Thyroid gland (tissue), 4 donors: ENCODE measurements around the gene LHFPL6. TPM values are rescaled to one million over a fixed set of nuclear protein-coding genes. Genes with fewer than 3 reads are reported as not detected.

Source experiments
- DNase-seq, 2 donors: peaks; one replicate each; pipeline ENCODE4 v3.0.0-alpha.2; 2019
- H3K27ac ChIP-seq, 3 donors: fragments of 200-600 bp; sonication (generic); 1 replicate in 2 of 3; 2 replicates in 1 of 3; pipeline ENCODE4 v1.5.1; 2016 to 2019; ENCODE audit warnings: mild to moderate bottlenecking in 1 of 3, moderate library complexity in 1 of 3
- H3K27me3 ChIP-seq: fragments of 200-600 bp; sonication (generic); one replicate; pipeline ENCODE4 v1.5.1; 2019
- H3K36me3 ChIP-seq, 2 donors: fragments of 200-600 bp; sonication (generic); one replicate each; pipeline ENCODE4 v1.5.1; 2016 to 2019
- H3K4me1 ChIP-seq, 2 donors: fragments of 200-600 bp; sonication (generic); one replicate each; pipeline ENCODE4 v1.5.1; 2017 to 2019
- H3K4me3 ChIP-seq, 3 donors: fragments of 200-600 bp; sonication (generic); replicated peaks in 1 of 3; 1 replicate in 2 of 3; 2 replicates in 1 of 3; pipeline ENCODE4 v1.5.1; 2016; ENCODE audit warnings: mild to moderate bottlenecking in 1 of 3
- H3K9me3 ChIP-seq: fragments of 200-600 bp; sonication (generic); one replicate; pipeline ENCODE4 v1.5.1; 2017
- CTCF ChIP-seq, 6 experiments: fragments of 200-600 bp in 3 of 6; fragments of 450-650 bp in 3 of 6; sonication (generic) in 3 of 6; IDR thresholded peaks; one replicate each; pipeline ENCODE4 v1.5.1; 2016 to 2019; ENCODE audit warnings: antibody characterized with exemption in 6 of 6, mild to moderate bottlenecking in 2 of 6, inconsistent platforms in 1 of 6, moderate library complexity in 1 of 6
- POLR2A ChIP-seq, 2 donors: fragments of 450-650 bp; IDR thresholded peaks; one replicate each; pipeline ENCODE4 v1.6.1; 2017; ENCODE audit warnings: antibody characterized with exemption in 2 of 2, mild to moderate bottlenecking in 2 of 2, moderate library complexity in 1 of 2
- WGBS, 2 donors: methylation state at CpG; one replicate each; pipeline ENCODE4 v1.1.5; 2017; 5-methylcytosine and 5-hydroxymethylcytosine counted together
- intact Hi-C: fragments of 100-400 bp; cut with DNase I; formaldehyde crosslinking; loops from one replicate; pipeline ENCODE4 v1.15.1; 2023
- total RNA-seq, 4 donors: library from RNA; depleted of rRNA; stranded (reverse); fragments of >200 nt; gene quantifications; one replicate each; pipeline ENCODE4 v1.2.3, GENCODE V29; 2016

Gene LHFPL6
- total RNA-seq, 4 donors from 2014 or later = 23.6 to 86.3 (median 42.0) TPM

- no peaks in the 10 kb centered on the region for H3K36me3 ChIP-seq
- TF ChIP-seq POLR2A (IDR thresholded peaks at IDR 0.05) (no peak), CTCF (IDR thresholded peaks at IDR 0.05) (no peak)
- no peaks in the 10 kb centered on the region for H3K4me1 ChIP-seq
- H3K27ac ChIP-seq = no peak overlapping the region
- no peaks in the 10 kb centered on the region for H3K27me3 ChIP-seq
- intact Hi-C loops = no loop called here
- DNase-seq = no peak
- 77 to 82% methylated on average over 7 of the region's 7 CpGs for WGBS, 2 donors
- H3K4me3 ChIP-seq = no peak overlapping the region
- H3K9me3 ChIP-seq = no peaks in the 10 kb centered on the region
Measured at GRCh38 chr13:39515224-39515714, 87.7 kb downstream of the LHFPL6 start.

GRCh38 chr13:39512687-39513086 is 90.3 kb downstream of the LHFPL6 start:
- intact Hi-C loops = no loop called here
- H3K27me3 ChIP-seq = no peaks in the 10 kb centered on the region
- TF ChIP-seq POLR2A (IDR thresholded peaks at IDR 0.05) (no peak), CTCF (IDR thresholded peaks at IDR 0.05) (no peak)
- H3K36me3 ChIP-seq = no peaks in the 10 kb centered on the region
- no peaks in the 10 kb centered on the region for H3K9me3 ChIP-seq
- 74 to 75% methylated on average over 6 of the region's 6 CpGs for WGBS, 2 donors
- no peaks in the 10 kb centered on the region for H3K4me1 ChIP-seq
- no peak overlapping the region for H3K4me3 ChIP-seq
- no peak for DNase-seq
- no peak overlapping the region for H3K27ac ChIP-seq

- no peak overlapping the region for H3K4me3 ChIP-seq
- 76 to 83% methylated on average over 1 of the region's 1 CpG for WGBS, 2 donors
- H3K4me1 ChIP-seq = no peaks in the 10 kb centered on the region
- no peaks in the 10 kb centered on the region for H3K9me3 ChIP-seq
- no peak for TF ChIP-seq POLR2A (IDR thresholded peaks at IDR 0.05)
- no peak overlapping the region for H3K27ac ChIP-seq
- DNase-seq = no peak
- no peaks in the 10 kb centered on the region for H3K36me3 ChIP-seq
- intact Hi-C loops = no loop called here
- H3K27me3 ChIP-seq = no peaks in the 10 kb centered on the region
Measured at GRCh38 chr13:39510316-39510695, 92.7 kb downstream of the LHFPL6 start.

GRCh38 chr13:39509616-39510315 is 93.2 kb downstream of the LHFPL6 start:
- intact Hi-C loops = no loop called here
- whole genome bisulfite sequencing, 2 donors = 55 to 60% methylated on average over 5 of the region's 5 CpGs
- H3K9me3 ChIP-seq = no peaks in the 10 kb centered on the region
- H3K27me3 ChIP-seq = no peaks in the 10 kb centered on the region
- no peak overlapping the region for H3K4me3 ChIP-seq
- no peak for DNase-seq
- H3K27ac ChIP-seq = no peak overlapping the region
- no peaks in the 10 kb centered on the region for H3K4me1 ChIP-seq
- TF ChIP-seq POLR2A (IDR thresholded peaks at IDR 0.05) (no peak), CTCF (IDR thresholded peaks at IDR 0.05) (no peak)
- H3K36me3 ChIP-seq = no peaks in the 10 kb centered on the region

GRCh38 chr13:39506559-39507390 is 96.2 kb downstream of the LHFPL6 start:
- no peaks in the 10 kb centered on the region for H3K27me3 ChIP-seq
- TF ChIP-seq POLR2A (IDR thresholded peaks at IDR 0.05) (no peak), CTCF (IDR thresholded peaks at IDR 0.05) (no peak)
- no peak for DNase-seq
- no peak overlapping the region for H3K27ac ChIP-seq
- no peaks in the 10 kb centered on the region for H3K9me3 ChIP-seq
- WGBS, 2 donors = 60 to 67% methylated on average over 7 of the region's 7 CpGs
- no peak overlapping the region for H3K4me3 ChIP-seq
- H3K4me1 ChIP-seq = peaks cover 0 to 3% of the 10 kb centered on the region in 2 donors
- intact Hi-C loops = no loop called here
- H3K36me3 ChIP-seq = no peaks in the 10 kb centered on the region
